Measurements from ENCODE around the gene ETAA1. TPM values are rescaled to one million over a fixed set of nuclear protein-coding genes. Genes with fewer than 3 reads are reported as not detected.

The ETAA1 gene
- total RNA-seq, 2 experiments from 2014 or later: 10.7 to 11.7 TPM

DNA sequence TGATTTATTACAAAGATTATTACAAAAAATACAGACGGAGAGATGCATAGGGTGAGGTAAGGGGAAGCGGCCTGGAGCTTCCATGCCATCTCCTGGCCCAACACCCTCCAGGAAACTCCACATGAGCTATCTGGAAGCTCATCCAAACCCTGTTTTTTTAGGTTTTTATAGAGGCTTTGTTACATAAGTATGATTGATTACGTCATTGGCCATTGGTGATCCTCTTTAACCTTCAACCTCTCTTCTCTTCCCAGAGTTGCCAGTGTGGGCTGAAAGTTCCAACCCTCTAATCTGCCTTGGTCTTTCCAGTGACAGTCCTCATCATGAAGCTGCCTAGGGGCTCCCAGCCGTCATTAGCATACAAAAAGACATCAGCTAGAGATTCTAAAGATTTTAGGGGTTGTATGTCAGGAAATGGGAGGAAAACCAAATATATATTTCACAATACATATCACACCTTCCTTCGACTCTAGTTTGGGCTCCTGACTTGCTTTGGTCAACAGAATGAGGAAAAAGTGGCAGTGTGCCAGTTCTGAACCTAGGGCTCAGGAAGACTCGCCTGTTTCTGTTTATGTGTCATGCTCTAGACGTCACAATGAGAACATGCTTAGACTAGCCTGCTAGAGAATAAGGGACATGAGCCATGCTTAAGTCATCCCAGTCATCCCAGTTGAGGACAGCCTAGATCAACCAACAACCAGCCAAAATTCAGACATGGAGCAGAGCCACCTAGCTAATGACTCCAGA, 54.1 kb downstream of the ETAA1 start:
- CTCF ChIA-PET: no interaction called here
- ATAC-seq: no peak
- H3K27me3 Mint-ChIP-seq: peaks cover 3% of the 10 kb centered on the region

DNA sequence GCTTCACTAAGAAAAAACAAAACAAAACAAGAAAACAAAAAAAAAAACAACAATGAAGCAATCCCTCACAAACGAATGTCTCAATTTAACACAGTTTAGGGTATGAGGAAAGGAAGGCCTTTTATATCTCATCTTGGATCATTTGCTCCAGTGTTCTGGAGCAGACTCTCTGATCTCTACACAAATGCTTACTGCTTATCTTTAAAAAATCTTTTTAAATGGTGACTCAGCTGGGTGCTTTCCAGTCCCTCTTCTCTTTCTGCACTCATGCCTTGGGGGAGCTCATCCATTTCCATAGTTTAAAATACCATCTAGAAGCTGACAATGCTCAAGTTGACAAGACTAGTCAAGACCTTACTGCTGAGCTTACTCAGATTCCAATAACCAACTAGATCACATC, 56.2 kb downstream of the ETAA1 start:
- Mint-ChIP-seq H3K27me3 (peaks cover 6% of the 10 kb centered on the region), H3K4me1 (no peaks in the 10 kb centered on the region), H3K27ac (no peak overlapping the region), H3K36me3 (no peaks in the 10 kb centered on the region), H3K4me3 (no peak overlapping the region), H3K9me3 (ENCODE audit: low read depth) (no peaks in the 10 kb centered on the region)
- DNase-seq: no peak
- CTCF ChIA-PET: interaction anchor here (0.6 kb wide), 1 partner anchor 970 kb away, joined by 3 read pairs; no protein-coding TSS in a partner anchor
- ATAC-seq: no peak

More for the DNA sequence above, 54.1 kb downstream of the ETAA1 start:
- no peak for DNase-seq
- H3K27ac Mint-ChIP-seq: no peak overlapping the region
- no peaks in the 10 kb centered on the region for H3K4me1 Mint-ChIP-seq
- no peaks in the 10 kb centered on the region for H3K9me3 Mint-ChIP-seq (ENCODE audit: low read depth)
- H3K36me3 Mint-ChIP-seq: no peaks in the 10 kb centered on the region
- no peak overlapping the region for H3K4me3 Mint-ChIP-seq

DNA sequence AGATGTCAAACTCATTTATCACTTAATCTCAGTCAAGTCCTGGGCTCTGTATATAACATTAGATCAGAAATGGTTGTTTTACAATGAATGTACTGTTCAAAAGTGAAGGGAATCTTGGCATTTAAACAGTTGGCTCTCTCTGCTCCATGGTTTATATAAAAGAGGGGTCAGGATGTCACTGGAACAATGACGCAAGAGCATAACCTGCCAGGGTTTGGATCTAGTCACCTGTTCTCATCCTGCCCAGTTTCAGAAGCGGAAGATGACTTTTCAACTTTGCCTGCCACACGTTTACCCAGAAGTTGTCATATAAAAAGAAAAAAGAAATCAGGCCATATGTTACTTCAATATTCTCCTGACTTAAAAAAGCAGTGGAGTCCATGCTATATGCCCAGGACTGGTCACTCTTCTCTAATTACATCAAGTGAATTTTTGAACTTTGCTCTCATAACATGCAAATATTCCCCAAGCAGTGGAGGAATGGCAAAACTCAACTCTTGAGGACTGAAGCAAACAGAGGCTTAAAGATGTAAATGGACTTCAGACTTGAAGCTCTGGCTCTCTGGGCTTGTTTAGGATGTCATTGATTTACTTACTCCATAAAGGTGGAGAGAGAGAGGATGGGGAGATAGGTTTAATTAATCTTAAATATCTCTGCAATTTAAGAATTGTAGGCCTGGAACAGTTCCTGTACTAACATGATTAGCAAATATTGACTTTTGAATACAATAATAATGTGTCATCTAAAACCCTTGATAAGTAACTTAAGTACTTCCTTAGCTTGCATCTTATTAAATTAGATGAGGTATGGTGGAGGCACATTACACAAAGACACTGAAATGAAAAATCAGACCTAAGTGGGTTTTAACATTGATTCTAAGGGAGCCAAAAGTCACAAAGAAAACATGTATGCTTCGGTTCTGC, 58.3 kb downstream of the ETAA1 start:
- ATAC-seq (no peak), DNase-seq (no peak)
- H3K36me3 Mint-ChIP-seq: no peaks in the 10 kb centered on the region
- CTCF ChIA-PET: no interaction called here
- H3K4me1 Mint-ChIP-seq: no peaks in the 10 kb centered on the region
- H3K27ac Mint-ChIP-seq: no peak overlapping the region
- H3K4me3 Mint-ChIP-seq: no peak overlapping the region
- peaks cover 6% of the 10 kb centered on the region for H3K27me3 Mint-ChIP-seq
- no peaks in the 10 kb centered on the region for H3K9me3 Mint-ChIP-seq (ENCODE audit: low read depth)

DNA sequence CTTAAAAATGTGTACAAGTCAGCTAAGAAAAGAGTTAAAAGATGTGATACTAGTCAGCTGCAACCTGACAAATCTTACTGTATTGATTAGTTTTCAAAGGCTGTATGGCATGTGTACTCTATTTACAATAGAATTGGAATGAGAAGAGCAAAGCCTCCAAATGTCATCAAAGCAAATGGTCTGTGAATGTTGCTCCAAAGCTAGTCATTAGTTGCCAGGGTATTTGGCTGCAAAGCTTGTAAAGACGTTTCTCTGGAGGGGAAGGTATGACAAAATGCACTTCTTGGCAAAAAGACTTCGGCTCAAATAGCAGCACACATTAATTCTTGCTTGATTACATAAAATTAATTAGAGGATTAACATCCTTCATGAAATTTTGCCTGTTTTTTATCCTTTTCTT, 59.3 kb downstream of the ETAA1 start:
- no peaks in the 10 kb centered on the region for H3K36me3 Mint-ChIP-seq
- ATAC-seq (no peak), DNase-seq (no peak)
- no peak overlapping the region for H3K27ac Mint-ChIP-seq
- H3K9me3 Mint-ChIP-seq (ENCODE audit: low read depth): no peaks in the 10 kb centered on the region
- CTCF ChIA-PET: no interaction called here
- H3K4me1 Mint-ChIP-seq: no peaks in the 10 kb centered on the region
- H3K27me3 Mint-ChIP-seq: peaks cover 6% of the 10 kb centered on the region
- H3K4me3 Mint-ChIP-seq: no peak overlapping the region

DNA sequence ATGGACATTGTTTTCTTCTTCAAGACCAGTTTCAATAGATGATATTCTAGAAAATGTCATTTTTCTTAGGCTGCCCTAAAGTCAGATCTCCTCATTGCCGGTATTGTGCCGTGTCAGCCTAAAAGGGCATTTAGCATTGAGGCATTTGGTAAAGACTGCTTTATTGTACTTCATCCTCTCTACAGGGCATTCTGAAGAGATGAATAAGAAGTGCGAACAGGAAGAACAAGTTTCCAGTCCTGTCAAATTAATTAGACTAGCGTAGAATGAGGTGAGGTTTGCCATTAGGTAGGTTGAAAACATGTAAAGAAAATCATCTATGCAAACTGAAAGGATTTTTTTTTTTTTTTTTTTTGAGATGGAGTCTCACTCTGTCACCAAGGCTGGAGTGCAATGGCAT, 60.6 kb downstream of the ETAA1 start:
- ATAC-seq (no peak), DNase-seq (no peak)
- H3K4me3 Mint-ChIP-seq: no peak overlapping the region
- CTCF ChIA-PET: no interaction called here
- no peak overlapping the region for H3K27ac Mint-ChIP-seq
- no peaks in the 10 kb centered on the region for H3K36me3 Mint-ChIP-seq
- H3K9me3 Mint-ChIP-seq (ENCODE audit: low read depth): no peaks in the 10 kb centered on the region
- no peaks in the 10 kb centered on the region for H3K4me1 Mint-ChIP-seq
- peaks cover 6% of the 10 kb centered on the region for H3K27me3 Mint-ChIP-seq

GRCh38 chr2:67459761-67460160, 62.6 kb downstream of the ETAA1 start:
- H3K27me3 Mint-ChIP-seq: peaks cover 6% of the 10 kb centered on the region
- H3K27ac Mint-ChIP-seq: no peak overlapping the region
- H3K4me1 Mint-ChIP-seq: no peaks in the 10 kb centered on the region
- DNase-seq (no peak), ATAC-seq (no peak)
- H3K4me3 Mint-ChIP-seq: no peak overlapping the region
- no peaks in the 10 kb centered on the region for H3K36me3 Mint-ChIP-seq
- no peaks in the 10 kb centered on the region for H3K9me3 Mint-ChIP-seq (ENCODE audit: low read depth)
- CTCF ChIA-PET: no interaction called here
